HuH-7 (cell line): ENCODE measurements around the gene CLEC16A.
"Not testable (repeated sequence)": the region's sequence is repeated elsewhere in the genome, so short reads cannot be mapped to it uniquely, and the experiment has no call there.

ENCODE experiments used
- DNase-seq: peaks from one replicate; pipeline ENCODE4 v3.0.0; 2011; ENCODE audit warnings: low spot score

The CLEC16A gene

DNA sequence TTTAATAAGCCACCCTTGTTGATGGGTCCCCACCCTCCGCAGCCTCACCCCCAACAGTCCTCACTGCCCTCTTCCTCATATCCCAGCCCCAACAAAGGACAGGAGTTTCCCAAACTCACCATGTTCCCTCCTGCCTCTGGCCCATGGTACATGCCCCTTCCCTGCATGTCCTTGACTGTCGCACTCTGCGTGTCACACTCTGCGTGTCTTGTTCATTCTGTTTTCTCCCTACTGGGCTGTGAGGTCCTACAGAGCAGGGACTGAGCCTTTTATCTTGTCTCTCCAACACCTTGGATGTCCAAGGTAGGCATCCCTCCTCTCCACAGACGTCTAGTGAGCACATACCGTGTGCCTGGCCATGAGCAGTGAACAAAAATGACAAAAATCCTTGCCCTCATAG is 156.9 kb downstream of the CLEC16A start:
- DNase-seq = no peak

DNA sequence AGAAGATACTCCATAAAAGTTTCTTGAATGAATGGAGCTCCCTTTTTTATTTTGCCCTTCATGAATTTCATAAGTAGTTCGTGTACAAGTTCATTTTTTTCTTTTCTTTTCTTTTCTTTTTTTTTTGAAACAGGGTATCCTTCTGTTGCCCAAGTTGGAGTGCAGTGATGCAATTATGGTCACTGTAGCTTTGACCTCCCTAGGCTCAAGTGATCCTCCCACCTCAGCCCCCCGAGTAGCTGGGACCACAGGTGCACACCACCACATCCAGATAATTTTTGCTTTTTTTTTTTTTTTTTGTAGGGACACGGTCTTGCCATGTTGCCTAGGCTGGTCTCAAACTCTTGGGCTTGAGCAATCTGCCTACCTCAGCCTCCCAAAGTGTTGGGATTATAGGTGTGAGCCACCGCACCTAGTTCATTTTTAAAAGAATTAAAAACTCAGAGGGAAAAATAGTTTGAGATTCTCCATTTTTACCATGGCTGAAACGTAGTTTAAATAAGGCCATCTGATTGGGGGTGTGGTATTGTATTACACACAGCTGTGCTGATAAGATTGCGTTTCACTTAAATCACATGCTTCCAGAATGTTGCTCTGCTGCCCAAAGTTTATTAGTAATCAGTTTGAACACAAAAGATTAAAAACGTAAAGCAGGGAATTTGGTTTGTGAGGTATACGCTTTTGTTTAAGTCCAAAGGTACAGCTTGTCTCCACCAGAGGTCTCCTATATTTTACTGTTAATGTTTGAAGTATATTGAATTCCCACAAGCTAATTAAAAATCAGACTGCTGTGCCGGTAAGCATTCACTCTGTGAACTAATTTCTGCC is 157.5 kb downstream of the CLEC16A start:
- DNase-seq = no peak

DNA sequence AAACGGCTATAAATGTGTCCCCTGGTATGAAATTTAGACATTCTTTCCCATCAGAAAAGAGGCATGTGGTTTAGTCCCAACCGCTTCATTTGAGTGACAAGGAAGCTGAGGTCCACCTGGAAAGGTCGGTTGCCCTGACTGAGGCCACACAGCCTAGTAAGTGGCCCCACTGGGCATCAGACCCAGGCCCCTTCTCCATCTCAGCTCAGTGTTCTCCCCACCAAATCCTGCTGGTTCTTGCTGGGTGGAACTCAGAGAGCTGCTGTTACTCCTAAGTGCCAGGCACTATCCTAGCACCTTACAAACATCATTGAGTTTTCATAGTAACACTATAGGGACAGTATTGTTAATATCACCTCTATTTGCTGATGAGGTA is 158.1 kb downstream of the CLEC16A start:
- DNase-seq = no peak

DNA sequence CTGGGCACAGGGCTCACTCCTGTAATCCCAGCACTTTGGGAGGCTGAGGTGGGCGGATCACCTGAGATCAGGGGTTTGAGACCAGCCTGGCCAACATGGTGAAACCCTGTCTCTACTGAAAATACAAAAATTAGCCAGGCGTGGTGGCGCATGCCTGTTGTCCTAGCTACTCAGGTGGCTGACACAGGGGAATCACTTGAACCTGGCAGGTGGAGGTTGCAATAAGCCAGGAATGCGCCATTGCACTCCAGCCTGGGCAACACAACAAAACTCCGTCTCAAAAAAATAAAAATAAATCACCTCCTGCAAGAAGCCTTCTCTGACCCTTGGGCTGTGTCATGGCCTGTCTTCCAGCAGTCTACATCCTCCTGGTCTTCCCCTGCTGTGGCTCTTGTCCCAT is 158.9 kb downstream of the CLEC16A start:
- not testable (repeated sequence) for DNase-seq

DNA sequence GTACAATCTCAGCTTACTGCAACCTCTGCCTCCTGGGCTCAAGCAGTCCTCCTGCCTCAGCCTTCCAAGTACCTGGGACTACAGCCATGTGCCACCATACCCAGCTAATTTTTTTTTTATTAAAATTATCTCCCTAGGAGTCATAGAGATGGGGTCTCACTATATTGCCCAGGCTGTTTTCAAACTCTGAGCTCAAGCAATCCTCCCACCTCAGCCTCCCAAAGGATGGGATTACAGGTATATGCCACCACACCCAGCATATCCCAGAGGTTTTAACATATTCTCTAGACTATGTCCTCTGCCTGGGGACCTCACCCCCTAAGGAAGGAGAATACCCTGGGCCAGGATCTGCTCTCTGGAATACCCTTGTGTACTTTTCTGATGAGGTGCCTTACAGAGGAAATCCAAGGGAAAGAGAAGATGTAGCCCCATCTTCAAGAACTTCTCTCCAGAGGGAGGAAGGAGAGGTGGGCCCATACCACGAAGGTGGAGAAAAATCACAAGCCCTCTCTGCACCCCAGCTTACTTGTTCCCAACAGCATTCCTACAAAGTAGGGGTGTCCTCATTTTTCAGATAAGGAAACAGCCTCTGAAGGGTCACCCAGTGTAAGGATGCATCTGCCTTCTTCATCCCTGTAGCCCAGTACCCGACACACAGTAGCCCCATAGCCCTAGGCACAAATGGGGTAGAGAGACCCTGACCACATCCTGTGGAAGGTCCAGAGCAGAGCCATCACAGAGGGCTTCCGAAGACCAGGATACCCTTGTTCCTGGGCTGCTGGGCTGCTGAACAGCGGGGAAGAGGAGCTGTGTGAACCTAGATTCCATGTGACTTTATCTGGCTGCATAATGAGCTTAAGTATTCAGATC is 160.0 kb downstream of the CLEC16A start:
- DNase-seq = no peak

DNA sequence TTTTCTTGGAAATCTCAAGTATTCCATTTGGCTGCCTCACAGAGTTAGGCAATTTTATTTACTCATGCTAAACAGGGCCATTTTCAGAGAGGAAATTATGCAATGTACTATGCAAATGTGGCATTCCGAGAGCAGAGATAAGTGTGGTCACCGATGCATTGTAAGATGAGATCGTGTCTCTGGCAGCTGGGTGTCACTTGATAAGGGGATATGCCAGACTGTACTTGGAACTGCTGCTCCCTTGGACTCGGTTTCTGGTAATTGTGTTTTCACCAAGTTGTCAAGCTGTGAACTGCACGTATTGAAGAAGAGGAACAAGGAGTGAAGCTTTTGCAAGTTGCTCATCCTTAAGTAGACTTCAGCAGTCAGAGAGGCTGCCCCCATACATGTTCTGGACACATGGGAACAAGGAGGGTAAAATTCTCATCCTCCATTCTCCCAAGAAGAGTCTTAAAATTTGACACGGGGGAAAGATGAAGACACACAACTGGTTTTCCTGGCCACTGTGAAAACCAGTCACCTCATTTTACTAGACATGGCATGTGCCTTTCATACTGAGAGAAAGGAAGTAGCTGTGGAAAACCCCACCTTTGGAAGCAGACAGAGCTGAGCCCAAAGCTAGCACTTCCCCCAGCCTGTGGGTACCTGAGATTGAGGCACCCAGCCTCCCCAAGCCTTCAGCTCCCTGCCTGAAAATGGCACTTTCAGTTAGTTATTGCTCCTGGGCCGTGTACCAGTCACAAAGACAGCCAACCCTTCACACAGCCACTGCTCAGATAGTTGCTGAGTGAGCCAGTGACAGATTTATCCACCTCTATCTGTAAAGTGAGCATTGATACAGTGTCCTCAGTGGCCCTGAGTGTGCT is 160.9 kb downstream of the CLEC16A start:
- peak; percentile 61 for DNase-seq

DNA sequence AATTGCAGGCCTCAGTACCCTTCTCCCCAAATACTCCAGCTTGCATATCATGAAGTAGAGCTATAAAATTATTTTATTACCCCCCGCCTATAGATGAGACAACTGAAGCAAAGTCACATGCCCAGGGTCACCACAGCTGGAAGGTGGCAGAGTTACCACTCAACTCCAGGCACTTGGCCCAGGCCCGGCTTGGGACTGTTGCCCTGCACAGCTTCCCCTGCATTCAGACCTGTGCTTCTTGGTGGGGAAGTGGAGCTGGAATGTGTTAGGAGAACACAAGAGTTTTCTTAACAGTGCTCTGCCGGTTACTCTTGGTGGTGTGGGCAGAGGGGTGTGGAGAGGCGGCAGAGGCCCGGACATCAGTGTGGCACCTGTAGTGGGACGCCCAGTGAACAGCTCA is 162.4 kb downstream of the CLEC16A start:
- no peak for DNase-seq

DNA sequence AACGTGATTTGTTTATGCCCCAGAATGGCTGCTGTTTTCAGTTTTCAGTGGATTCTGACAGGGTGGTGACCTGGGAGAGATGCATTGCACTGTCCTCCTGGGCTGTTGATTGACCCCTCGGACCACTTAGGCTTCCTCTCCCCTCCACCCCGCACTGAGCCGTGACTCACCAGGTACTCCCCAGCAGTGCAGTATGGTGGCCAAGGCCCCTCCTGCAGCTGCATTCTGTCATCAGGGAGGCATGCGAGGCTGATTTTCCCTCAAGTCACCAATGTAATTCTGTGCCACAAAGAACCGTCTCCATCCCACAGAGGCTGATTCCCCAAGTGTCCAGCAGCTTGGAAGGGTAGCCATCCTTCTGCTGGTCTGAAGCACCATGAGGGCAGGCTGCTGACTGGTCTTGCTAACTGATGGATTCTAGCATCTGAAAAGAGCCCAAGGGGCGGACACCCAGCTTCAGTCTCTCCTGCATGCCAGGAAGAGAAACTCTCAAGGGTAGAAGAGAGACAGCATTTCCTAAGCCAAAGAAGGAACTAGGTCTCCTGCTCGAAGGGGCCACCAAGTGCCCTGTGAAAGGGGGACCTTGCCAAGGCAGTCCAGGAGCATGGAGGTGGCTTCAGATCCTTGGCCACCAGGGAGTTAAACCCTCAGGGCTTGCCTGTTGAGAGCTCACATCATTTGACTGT is 163.6 kb downstream of the CLEC16A start:
- no peak for DNase-seq

DNA sequence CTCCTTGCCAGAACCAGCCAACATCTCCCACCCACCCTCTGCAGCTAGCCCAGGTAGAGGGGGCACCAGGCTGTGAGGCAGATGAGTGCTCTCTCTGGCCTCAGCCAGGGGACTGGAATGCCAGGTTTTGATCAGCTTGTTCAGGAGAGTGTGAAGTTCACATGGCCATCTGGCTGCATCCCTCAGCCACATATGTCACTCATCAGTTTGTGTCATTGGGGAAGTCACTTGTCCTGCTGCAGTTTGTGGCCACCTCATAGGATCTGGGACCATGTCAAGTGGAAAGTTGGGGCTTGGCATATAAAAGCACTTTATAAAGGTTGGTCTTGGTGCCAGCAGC is 164.1 kb downstream of the CLEC16A start:
- DNase-seq = no peak

DNA sequence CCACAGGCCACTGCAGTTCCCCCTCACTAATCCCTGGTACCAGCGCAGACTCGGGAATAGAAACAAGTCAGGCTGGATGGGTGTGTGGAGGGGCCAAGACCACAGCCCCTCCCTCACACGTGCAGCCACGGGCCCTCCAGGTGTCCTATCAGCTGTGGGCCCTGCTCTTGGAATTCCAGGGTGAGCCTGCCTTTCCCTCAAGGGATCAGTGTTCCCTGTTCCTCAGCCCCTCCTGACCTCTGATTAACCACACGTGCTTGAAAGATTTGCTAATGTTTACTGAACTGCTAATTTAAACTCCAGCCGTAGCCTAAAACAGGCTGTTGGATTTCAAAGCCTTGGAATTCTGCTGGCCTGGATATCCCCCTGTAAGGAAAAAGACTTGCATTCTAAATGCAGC is 165.2 kb downstream of the CLEC16A start:
- no peak for DNase-seq

DNA sequence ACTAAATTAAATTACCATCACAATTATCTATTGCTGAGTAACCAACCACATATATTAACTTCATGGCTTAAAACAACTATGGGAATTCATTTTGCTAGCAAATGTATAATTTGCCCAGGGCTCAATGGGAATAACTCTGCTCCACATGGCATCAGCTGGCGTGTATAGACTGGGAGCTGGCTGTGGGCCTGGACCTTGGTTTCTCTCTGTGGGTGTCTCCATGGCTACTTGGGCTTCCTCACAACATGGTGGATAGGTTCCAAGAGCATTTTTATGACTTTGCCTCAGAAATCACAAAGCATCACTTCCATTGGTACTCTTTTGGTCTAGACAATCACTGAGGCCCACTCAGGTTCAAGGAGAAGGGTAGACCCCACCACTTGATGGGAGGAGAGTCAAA is 166.8 kb downstream of the CLEC16A start:
- DNase-seq = no peak

DNA sequence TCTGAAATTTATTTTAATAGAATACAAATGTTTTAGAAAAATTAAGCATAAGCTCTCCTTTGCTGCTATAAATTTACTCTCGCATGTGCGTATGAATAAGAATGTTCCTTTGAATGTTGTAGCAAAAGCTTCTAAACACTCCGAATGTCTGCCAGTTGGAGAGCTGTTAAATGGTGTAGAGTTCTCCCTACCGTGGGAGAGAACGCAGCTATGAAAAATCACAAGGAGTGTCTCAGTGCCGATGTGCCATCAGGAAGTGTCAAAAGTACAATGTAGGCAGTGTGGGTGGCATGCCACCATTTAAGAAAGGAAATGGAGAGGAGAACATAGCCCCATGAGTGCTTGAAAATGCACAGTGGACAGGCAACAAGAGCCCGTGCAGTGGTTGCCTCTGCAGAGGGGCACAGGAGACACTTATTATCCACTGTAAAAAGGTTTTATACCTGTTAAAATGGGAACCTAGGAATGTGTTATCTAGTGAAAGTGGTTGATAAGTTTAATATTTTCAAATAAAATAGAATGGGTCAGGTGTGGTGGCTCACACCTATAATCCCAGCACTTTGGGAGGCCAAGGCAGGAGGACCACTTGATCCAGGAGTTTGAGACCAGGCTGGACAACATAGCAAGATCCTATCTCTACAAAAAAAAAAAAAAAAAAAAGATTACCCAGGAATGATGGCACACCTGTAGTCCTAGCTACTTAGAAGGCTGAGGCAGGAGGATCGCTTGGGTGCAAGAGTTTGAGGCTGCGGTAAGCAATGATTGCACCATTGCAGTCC is 167.7 kb downstream of the CLEC16A start:
- no peak for DNase-seq

DNA sequence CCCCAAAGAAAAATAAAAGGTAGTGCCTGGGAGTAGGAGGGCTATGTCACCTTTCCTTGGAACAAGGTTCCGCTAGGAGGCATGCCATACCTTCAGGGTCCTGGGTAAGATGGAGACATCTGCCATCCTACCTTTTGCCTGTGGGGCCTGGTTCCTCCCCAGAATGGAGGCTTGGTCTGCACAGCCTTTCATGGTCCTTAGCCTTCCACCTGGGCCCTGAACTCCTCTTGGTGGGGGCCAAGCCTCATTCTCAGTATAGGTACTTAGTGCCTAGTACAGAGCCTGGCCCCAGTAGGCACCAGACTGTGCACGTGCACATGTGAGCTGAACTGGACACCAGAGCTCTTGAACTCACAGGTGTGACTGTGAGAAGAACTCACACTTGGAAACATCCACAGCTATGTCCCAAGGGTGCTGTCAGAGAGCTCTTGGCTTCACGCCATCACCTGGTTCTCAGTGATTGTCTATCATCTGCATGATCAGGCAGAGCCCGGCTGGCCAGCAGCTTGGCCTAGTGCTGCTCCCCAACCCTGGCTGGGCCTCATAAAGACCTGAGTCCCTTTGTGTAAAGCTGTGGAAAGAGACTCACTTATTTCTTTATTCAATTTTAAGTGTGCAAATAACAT is 168.5 kb downstream of the CLEC16A start:
- DNase-seq = no peak

DNA sequence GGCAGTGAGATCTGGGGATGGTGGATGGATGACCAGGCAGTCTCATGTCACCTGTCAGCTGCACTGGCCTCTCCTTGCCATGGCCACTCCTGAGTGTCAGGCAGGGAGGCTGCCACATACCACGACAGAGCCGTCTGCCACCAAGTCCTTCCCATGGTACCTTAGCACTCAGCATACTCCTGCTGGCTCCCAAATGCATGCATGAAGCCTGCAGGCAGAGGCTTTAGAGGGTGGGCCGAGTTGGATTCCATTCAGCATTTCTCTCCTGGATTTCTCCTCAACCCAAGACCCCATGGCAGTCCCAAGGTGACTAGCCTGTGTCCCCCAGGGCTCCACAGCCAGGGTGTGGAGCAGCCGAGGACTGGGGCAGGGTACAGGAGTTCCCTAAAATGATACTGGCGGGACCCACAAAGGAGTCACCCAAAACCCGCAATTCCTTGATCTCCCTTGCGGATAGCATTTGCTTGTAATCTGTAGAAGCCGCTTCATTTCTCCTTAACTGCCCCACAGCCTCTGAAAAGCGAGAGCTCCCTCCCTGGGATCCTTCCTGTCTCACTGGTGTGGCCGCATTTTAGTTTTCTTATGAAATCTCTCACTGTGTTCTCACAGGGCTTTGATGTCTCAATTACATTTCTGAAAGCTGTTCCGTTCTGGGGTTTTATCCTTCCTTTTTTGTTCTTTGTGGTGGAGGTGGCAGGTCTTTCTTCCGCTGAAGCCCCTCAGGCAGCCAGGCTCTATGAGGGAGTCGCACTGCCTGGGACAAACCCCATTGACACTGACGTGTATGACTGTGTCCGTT is 170.2 kb downstream of the CLEC16A start:
- no peak for DNase-seq

DNA sequence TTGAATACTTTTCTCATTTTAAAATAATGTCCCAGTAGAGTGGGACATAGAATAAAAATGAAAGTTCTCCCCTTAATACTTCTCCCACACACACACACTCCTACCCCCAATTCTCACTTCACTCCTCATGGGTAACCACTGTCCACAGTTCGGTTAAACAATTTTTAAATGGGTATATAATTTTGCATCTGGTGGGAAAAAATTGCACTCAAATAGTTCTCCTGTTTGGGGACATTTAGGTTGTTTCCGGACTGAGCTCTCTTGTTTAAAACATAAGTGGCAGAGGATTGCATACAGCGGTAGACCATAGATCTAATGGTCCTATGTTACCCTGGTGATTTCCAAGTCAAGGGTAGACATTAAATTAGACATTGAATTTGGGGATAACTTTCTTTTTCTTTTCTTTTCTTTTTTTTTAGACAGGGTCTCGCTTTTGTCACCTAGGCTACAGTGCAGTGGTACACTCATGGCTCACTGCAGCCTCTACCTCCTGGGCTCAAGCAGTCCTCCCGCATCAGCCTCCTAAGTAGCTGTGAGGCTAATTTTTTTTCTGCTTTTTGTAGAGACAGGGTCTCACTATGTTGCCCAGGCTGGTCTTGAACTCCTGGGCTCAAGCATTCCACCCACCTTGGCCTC is 173.3 kb downstream of the CLEC16A start:
- DNase-seq = no peak

DNA sequence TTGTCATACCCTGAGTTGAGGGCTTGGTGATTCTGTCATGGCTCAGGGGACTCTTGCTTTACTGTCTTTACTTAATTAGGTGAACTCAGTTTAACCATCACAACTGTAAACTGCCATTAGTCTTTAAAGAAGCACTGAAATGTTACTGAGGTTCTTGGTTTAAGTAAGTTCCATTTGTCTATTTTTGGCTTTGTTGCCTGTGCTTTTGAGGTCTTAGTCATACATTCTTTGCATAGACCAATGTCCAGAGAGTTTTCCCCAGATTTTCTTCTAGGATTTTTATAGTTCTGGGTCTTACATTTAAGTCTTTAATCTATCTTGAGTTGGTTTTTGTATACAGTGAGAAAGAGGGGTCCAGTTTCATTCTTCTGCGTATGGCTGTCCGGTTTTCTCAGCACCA is 174.1 kb downstream of the CLEC16A start:
- no peak for DNase-seq

DNA sequence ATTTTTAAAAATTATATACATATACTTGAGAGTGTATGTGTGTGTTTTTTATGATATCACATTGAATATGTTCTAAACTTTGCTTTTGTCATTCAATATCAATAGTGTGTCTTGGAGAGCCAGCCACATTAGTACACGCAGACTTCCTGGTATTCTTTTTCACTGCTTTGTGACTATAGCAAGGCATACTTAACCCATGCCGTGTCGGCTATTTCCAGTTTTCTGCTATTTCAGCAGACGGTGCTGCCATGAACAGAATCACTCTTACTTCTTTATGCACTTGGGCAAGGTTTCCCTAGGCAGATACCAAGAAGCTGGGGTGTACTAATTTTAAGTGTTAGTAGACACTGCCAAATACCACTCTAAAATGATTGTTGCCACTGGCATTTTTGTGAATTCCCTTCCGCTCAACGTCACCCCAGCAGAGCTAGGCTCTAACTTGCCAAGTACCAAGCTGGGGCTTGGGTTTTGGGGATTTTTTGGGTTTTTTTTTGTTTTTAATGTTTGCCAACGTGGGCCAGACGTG is 176.8 kb downstream of the CLEC16A start:
- no peak for DNase-seq

DNA sequence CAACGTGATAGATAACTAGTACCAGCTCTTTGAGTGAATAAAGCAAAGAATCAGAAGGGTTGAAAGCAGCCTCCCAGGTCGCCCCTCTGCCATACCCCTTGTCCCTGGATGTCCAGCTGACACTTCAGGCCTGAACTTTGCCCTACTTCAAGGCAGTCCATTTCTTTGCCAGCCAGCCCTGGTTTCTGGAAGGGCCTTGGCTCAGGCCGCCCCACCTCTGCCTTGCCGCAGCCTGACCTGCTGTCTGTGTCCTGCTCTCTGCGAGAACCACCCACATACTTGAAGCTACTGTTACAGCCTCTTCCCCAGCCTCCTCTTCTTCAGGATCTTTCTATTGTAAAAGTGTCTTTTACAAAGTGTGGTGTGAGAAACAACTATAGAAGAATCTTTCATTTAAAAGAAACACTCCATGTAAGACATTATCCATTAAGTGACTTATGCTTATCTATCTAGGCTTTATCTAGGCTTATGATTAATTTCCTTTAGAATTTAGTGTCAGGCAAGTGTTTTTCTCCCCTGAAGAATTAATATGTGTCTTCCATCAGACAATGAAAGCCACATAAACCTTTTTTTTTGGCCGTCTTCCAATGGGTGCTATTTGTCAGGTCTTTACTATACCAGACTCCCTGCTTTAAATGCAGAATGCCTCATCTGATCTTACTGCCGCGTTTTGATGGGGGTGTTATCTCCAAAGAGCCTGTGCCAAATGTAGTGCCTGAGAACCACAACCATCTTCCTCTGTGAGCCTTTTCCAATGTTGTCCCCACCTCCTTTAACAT is 177.7 kb downstream of the CLEC16A start:
- no peak for DNase-seq
